ENCODE data around the gene BAAT. TPM values are rescaled to one million over a fixed set of nuclear protein-coding genes. Genes with fewer than 3 reads are reported as not detected.

Gene BAAT
- total and polyA plus RNA-seq, 9 of the 15 experiments (the other 6 are each of a cell fraction or from before 2014, with no cell fraction given) = 0.17 to 0.76 (median 0.32) TPM

DNA sequence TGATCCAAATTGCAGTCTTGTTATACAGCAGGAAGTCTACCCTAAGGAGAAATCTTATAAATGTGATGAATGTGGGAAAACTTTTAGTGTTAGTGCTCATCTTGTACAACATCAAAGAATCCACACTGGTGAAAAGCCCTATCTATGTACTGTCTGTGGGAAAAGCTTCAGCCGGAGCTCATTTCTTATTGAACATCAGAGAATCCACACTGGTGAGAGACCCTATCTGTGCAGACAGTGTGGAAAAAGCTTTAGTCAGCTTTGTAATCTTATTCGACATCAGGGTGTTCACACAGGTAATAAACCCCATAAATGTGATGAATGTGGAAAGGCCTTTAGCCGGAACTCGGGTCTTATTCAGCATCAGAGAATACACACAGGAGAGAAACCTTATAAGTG is 24.3 kb upstream of the BAAT start:
- no peak overlapping the region for H2AFZ ChIP-seq (ENCODE audit: low read depth, low read length)
- WGBS (ENCODE audit: insufficient coverage, low coverage, missing lambda C conversion rate) = 93% methylated on average over 4 of the region's 4 CpGs
- in situ Hi-C loops (cut with MboI) = no loop called here
- H3K9me1 ChIP-seq (ENCODE audit: control insufficient read depth, insufficient read depth, low read length) = no peaks in the 10 kb centered on the region
- no peak overlapping the region for H3K9ac ChIP-seq (ENCODE audit: insufficient read depth in 1 of 2, low read depth in 2 of 2, low read length in 2 of 2)
- no peak for FAIRE-seq
- ChIA-PET CTCF (ENCODE audit: low intra/inter-chr PET ratio) (no interaction called here), POLR2A (interaction anchor here (0.6 to 1.3 kb wide), 3 partner anchors 10 to 29 kb away, joined by 3 to 5 read pairs (median 3); partner anchors contain the start of genes MRPL50 and ZNF189)
- H4K20me1 ChIP-seq (replicated peaks; ENCODE audit: control insufficient read depth, insufficient read depth, low read length) = no peaks in the 10 kb centered on the region
- ATAC-seq = no peak
- peaks cover 49% of the 10 kb centered on the region for H3K36me3 ChIP-seq (ENCODE audit: control insufficient read depth, insufficient read depth, low read length)
- no peak overlapping the region for H3K4me2 ChIP-seq (ENCODE audit: insufficient read depth, low read length)
- intact Hi-C loops (cut with micrococcal nuclease) = no loop called here
- peaks cover 47% of the 10 kb centered on the region for H3K9me3 ChIP-seq (replicated peaks; ENCODE audit: control insufficient read depth, insufficient read depth, low read depth, low read length)
- no peaks in the 10 kb centered on the region for H3K4me1 ChIP-seq (replicated peaks in 1 of 2; ENCODE audit: control insufficient read depth in 2 of 2, insufficient read depth in 2 of 2, low read length in 2 of 2)
- no peaks in the 10 kb centered on the region for H3K27me3 ChIP-seq (ENCODE audit: control insufficient read depth in 2 of 2, insufficient read depth in 2 of 2, low read length in 2 of 2)
- no peak overlapping the region for H3K27ac ChIP-seq (ENCODE audit: extremely low read depth, low read depth, low read length)
- BruUV-seq (replicated peaks) = no TSS peak
- DNase-seq (ENCODE audit: extremely low read depth in 1 of 4, low spot score in 3 of 4) = no peak
- H3K79me2 ChIP-seq (ENCODE audit: control insufficient read depth, insufficient read depth, low read length) = no peaks in the 10 kb centered on the region; the same call in 2 of the 3 replicates
- H3K4me3 ChIP-seq = no peak overlapping the region
- TF ChIP-seq, protein P1, sequence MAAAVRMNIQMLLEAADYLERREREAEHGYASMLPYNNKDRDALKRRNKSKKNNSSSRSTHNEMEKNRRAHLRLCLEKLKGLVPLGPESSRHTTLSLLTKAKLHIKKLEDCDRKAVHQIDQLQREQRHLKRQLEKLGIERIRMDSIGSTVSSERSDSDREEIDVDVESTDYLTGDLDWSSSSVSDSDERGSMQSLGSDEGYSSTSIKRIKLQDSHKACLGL (CRISPR knock-in tag; IDR thresholded peaks at IDR 0.05; ENCODE audit: borderline replicate concordance, poor library complexity, severe bottlenecking) = no peak
- TF ChIP-seq ZNF143 (CRISPR knock-in tag; IDR thresholded peaks at IDR 0.05) = no peak
- no peak for TF ChIP-seq SP2 (IDR thresholded peaks at IDR 0.05; ENCODE audit: extremely low read depth, low read depth, low read length, poor library complexity, severe bottlenecking)
- no peak for TF ChIP-seq POLR2A (conservative IDR thresholded peaks at IDR 0.05)
- TF ChIP-seq SUPT5H (IDR thresholded peaks at IDR 0.05) = no peak
- TF ChIP-seq TRIM24 (IDR thresholded peaks at IDR 0.05) = 0 out of 4 replicates have a peak, but pooled peaks of 1 of the 2 experiments have one; percentile 30
- TF ChIP-seq ESRRB (CRISPR knock-in tag; IDR thresholded peaks at IDR 0.05; ENCODE audit: borderline replicate concordance) = no peak
- TF ChIP-seq RBM25 (IDR thresholded peaks at IDR 0.05; ENCODE audit: low read depth, low read length, severe bottlenecking) = peak; percentile 44
- no peak for TF ChIP-seq ZNF324 (CRISPR knock-in tag; IDR thresholded peaks at IDR 0.05)
- no peak for TF ChIP-seq ZC3H11A (IDR thresholded peaks at IDR 0.05; ENCODE audit: low read depth, low read length)
- TF ChIP-seq KLF10 (CRISPR knock-in tag; IDR thresholded peaks at IDR 0.05) = no peak
- no peak for TF ChIP-seq CHD2 (IDR thresholded peaks at IDR 0.05; ENCODE audit: low read depth, low read length)
- peak; percentile 99 for TF ChIP-seq ZNF75A (CRISPR knock-in tag; IDR thresholded peaks at IDR 0.05)
- TF ChIP-seq BCL6 (CRISPR knock-in tag; IDR thresholded peaks at IDR 0.05) = no peak
- TF ChIP-seq BRF1 (IDR thresholded peaks at IDR 0.05; ENCODE audit: borderline replicate concordance, extremely low read depth, insufficient read length) = no peak
- no peak for TF ChIP-seq SLC30A9 (CRISPR knock-in tag; IDR thresholded peaks at IDR 0.05)
- no peak for TF ChIP-seq ZNF57 (CRISPR knock-in tag; IDR thresholded peaks at IDR 0.05)
- TF ChIP-seq SOX6 (IDR thresholded peaks at IDR 0.05) = peak; percentile 47
- TF ChIP-seq NCOA4 (IDR thresholded peaks at IDR 0.05; ENCODE audit: partially characterized antibody) = no peak
- TF ChIP-seq NFATC3 (IDR thresholded peaks at IDR 0.05) = no peak
- TF ChIP-seq ZNF280A (IDR thresholded peaks at IDR 0.05; ENCODE audit: low read depth, partially characterized antibody) = peak; percentile 45
- no peak for TF ChIP-seq ZNF175 (CRISPR knock-in tag; IDR thresholded peaks at IDR 0.05; ENCODE audit: low read depth)
- TF ChIP-seq ZNF551 (CRISPR knock-in tag; IDR thresholded peaks at IDR 0.05) = no peak
- TF ChIP-seq ZFP30 (CRISPR knock-in tag; IDR thresholded peaks at IDR 0.05; ENCODE audit: borderline replicate concordance) = no peak
- peak; percentile 85 for TF ChIP-seq TRIM28 (IDR thresholded peaks at IDR 0.05)
- TF ChIP-seq KHSRP (IDR thresholded peaks at IDR 0.05) = no peak
- no peak for TF ChIP-seq BCOR (IDR thresholded peaks at IDR 0.05)
- no peak for TF ChIP-seq FOS (IDR thresholded peaks at IDR 0.05; ENCODE audit: extremely low read depth, insufficient read length)

Measured in K562 (cell line).